Stimulated activated naive CD8-positive, alpha-beta T cell treated with anti-CD3 and anti-CD28 coated beads, Interleukin-15, Interleukin-2, amounts not matched to agents 100 ng/mL and 50 ng/mL, for 24 hours (primary cell): ENCODE data around the gene MSX2.

Experiments used
- H3K27ac Mint-ChIP-seq: one replicate; pipeline ENCODE4 v1.8.0; 2021; ENCODE audit warnings: mild to moderate bottlenecking, mixed read lengths
- H3K27me3 Mint-ChIP-seq: one replicate; pipeline ENCODE4 v1.8.0; 2021; ENCODE audit warnings: mixed read lengths
- H3K36me3 Mint-ChIP-seq: one replicate; pipeline ENCODE4 v1.8.0; 2021; ENCODE audit warnings: low read depth, mixed read lengths
- H3K4me1 Mint-ChIP-seq: one replicate; pipeline ENCODE4 v1.8.0; 2021; ENCODE audit warnings: low read depth, mixed read lengths
- H3K4me3 Mint-ChIP-seq: one replicate; pipeline ENCODE4 v1.8.0; 2021; ENCODE audit warnings: mild to moderate bottlenecking, mixed read lengths
- H3K9me3 Mint-ChIP-seq: one replicate; pipeline ENCODE4 v1.8.0; 2021; ENCODE audit warnings: mixed read lengths

The MSX2 gene

DNA sequence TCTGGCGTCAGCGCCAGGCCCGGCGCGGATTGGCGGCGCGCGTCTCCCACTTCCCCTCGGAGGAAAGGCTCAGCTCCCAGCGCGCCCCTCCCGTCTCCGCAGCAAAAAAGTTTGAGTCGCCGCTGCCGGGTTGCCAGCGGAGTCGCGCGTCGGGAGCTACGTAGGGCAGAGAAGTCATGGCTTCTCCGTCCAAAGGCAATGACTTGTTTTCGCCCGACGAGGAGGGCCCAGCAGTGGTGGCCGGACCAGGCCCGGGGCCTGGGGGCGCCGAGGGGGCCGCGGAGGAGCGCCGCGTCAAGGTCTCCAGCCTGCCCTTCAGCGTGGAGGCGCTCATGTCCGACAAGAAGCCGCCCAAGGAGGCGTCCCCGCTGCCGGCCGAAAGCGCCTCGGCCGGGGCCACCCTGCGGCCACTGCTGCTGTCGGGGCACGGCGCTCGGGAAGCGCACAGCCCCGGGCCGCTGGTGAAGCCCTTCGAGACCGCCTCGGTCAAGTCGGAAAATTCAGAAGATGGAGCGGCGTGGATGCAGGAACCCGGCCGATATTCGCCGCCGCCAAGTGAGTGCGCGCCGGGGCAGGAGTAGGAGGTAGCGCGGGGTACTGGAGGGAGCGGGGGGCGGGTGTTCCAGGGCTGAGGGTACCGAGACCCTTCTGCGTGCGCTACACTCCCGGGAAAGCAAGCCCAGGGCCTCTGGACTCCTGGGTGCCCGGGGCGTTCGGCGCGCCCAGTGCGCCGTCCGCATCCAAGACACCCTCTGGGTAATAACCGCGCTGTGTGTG is at the start of gene MSX2:
Gene MSX2, plus strand, starts transcription at position 99 of the 777 bp plus-strand sequence. Its CDS starts 78 bp downstream, at position 177.
- peaks cover 9% of the 10 kb centered on the region for H3K4me1 Mint-ChIP-seq
- H3K4me3 Mint-ChIP-seq, result peak within 1 kb of the TSS; percentile 62
- H3K9me3 Mint-ChIP-seq, result no peaks in the 10 kb centered on the region
- peaks cover 4% of the 10 kb centered on the region for H3K36me3 Mint-ChIP-seq
- H3K27me3 Mint-ChIP-seq, result peaks cover 91% of the 10 kb centered on the region
- H3K27ac Mint-ChIP-seq, result peak within 1 kb of the TSS; percentile 6

DNA sequence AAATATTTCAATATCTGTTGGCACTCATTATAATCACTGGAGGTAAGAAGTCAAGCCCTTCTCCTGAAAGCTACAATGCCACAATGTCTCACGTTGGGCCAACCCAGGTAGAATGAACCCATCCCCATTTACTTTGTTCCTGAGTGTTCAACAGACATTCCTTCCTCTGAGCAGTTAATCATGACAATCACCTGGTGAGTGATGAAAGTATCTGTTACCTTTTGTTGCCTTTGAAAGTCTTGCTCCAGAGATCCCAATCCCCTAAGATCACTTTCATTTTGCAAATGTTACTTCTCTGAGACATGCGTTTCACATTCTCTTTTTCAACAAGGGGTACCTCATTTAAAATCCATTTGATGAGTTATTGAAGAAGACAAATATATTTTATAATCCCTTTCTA is 49.3 kb upstream of the MSX2 start:
- no peaks in the 10 kb centered on the region for H3K4me1 Mint-ChIP-seq
- H3K36me3 Mint-ChIP-seq, result no peaks in the 10 kb centered on the region
- H3K27me3 Mint-ChIP-seq, result no peaks in the 10 kb centered on the region
- no peak overlapping the region for H3K27ac Mint-ChIP-seq
- peaks cover 8% of the 10 kb centered on the region for H3K9me3 Mint-ChIP-seq
- no peak overlapping the region for H3K4me3 Mint-ChIP-seq

DNA sequence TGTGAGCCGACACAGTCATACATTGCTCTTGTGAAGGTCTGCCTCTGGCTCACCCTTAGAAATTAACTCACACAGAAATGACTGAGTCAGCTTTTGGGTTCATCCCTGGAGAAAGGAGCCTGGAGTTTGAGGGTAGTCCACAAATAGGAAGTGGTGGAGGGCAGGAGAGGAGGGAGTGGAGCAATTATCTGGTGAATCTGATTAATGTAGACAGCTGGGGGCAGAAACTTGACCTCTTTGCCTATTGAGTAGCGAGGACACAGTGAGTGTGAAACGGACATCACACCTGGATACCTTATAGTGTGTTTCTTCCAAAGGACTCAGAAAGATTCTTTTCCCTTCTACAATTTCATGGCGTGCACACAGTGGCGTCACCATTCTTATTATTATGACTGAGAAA is 48.5 kb upstream of the MSX2 start:
- Mint-ChIP-seq H3K9me3 (peaks cover 8% of the 10 kb centered on the region), H3K27me3 (no peaks in the 10 kb centered on the region), H3K4me1 (no peaks in the 10 kb centered on the region), H3K4me3 (no peak overlapping the region), H3K27ac (no peak overlapping the region), H3K36me3 (no peaks in the 10 kb centered on the region)

DNA sequence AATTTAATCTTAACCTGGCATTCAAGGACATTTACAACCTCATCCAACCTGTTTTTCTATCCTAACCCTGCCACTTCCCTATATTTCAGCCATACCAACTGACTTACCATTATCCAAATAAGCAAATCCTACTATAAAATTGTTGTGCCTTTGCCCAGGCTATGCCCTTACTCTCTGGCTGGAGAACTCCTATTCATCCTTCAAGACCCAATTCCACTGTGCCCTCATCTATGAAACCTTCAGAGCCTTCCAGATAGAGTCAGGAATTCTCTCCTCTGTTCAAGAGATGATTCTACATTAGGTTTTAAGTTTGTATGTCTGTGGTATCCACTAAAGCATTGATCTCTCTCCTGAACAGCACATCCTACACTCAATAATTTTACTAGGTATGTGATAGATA is 46.3 kb upstream of the MSX2 start:
- H3K9me3 Mint-ChIP-seq, result peaks cover 8% of the 10 kb centered on the region
- H3K27me3 Mint-ChIP-seq, result no peaks in the 10 kb centered on the region
- H3K36me3 Mint-ChIP-seq, result no peaks in the 10 kb centered on the region
- H3K4me1 Mint-ChIP-seq, result no peaks in the 10 kb centered on the region
- no peak overlapping the region for H3K27ac Mint-ChIP-seq
- no peak overlapping the region for H3K4me3 Mint-ChIP-seq

DNA sequence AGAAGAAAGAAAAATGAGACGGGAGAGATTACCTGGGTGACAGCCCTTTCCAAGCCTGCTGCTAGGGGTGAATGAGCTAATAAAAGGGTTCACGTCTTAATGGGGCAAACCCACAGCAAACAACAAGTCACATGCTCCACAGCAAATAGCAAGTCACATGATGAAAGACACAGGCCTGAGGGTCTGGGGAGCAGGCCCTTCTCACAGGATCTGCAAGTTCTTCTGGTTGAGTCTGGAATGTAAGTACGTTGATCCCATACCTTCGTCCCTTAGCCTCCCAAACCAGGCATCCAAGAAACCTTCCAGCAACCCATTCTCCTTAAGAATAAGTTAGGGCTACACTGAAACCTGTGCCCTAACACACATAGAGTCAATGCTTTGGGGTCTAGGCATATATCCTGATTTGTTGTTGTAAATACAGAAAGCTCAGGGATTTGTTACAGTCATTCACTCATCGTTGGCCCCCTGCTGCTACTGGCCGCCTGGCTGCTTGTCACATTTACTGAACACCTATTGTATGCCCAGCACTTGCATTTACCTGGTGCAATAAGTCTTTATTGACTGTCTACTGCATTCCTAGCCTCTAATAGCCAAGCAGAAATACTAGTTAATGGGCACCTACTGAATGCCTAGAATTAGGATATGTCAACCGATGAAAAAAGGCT is 43.3 kb upstream of the MSX2 start:
- Mint-ChIP-seq H3K36me3 (no peaks in the 10 kb centered on the region), H3K27me3 (peaks cover 2% of the 10 kb centered on the region), H3K27ac (no peak overlapping the region), H3K9me3 (peaks cover 8% of the 10 kb centered on the region), H3K4me3 (no peak overlapping the region), H3K4me1 (no peaks in the 10 kb centered on the region)

DNA sequence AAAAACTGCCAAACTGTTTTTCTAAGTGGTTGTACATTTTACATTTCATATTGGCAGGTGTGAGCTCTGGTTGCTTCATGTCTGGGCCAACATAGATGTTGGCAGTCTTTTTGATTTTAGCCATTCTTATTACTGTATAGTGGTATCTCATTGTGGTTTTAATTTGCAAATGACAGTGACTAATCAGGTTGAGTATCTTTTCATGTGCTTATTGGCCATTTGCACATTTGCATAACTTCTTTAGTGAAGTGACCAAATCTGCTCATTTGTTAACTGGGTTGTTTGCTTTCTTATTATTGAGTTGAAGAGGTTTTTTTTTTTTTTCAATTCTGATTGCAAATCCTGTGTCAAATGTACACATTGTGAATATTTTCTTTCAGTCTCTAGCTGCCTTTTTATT is 36.9 kb upstream of the MSX2 start:
- peaks cover 4% of the 10 kb centered on the region for H3K4me1 Mint-ChIP-seq
- H3K27me3 Mint-ChIP-seq, result peaks cover 57% of the 10 kb centered on the region
- H3K27ac Mint-ChIP-seq, result no peak overlapping the region
- H3K36me3 Mint-ChIP-seq, result no peaks in the 10 kb centered on the region
- H3K9me3 Mint-ChIP-seq, result peaks cover 4% of the 10 kb centered on the region
- no peak overlapping the region for H3K4me3 Mint-ChIP-seq

DNA sequence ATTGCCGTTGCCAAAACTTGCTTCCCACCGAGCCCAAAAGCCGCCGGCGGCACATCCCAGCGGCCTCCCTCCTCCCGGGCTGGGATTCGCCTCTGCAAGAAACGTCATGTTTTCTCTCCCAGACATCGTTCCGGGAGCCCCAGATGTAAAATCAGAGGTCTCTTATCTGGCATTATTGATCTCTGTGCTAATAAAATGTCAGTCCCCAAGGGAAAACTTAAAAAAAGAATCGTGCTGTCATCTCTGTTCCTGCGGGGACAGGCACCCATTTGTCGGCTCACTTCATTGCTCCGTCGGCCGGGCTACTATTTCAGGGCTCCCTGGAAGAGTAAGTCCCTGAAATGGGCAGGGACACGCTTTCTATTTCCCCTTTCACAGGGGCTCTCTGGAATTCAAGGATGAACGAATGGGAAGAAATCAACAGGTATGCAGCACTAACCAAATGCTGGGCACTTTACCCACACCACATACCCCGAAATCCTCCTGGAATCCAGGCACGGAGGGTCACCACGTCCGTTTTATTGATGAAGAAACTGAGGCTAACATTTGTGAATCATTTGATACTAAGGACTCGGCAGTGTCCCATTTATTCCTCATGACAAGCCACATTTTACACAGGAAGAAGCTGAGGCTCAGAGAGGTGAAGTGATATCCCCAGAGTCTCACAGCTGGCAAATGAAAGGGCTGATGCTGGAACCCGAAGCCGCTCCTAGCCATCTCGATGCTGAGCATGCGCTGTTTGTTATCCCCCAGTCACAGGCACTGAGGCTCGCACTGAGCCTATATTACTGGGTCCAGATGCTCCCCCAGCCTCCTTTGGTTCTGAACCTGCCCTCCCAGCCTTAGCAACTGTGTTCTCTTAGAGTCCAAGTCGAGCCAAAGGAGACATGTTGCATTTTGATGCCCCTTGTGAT is 35.7 kb upstream of the MSX2 start:
- Mint-ChIP-seq H3K36me3 (no peaks in the 10 kb centered on the region), H3K9me3 (peaks cover 1% of the 10 kb centered on the region), H3K4me1 (peaks cover 10% of the 10 kb centered on the region), H3K27me3 (peaks cover 69% of the 10 kb centered on the region), H3K27ac (no peak overlapping the region), H3K4me3 (no peak overlapping the region)

DNA sequence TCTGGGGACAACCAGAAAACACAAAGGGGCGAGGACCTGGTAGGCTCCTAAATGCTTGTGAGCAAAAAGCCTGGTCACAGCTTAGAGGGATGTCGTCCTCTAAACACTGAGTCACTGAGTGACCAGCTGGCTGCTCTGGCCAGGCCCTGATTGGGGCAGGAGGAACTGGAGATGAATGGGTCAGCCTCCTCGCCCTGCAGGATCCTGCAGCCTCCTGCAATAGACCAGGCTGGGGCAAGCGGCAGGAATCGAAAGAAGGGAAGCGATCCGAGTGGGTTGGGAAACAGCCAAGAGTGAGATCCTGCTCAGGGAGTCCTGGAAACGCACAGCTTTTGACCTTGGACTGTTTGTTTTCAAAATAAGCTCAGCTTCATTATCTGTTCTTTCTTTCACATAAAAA is 34.1 kb upstream of the MSX2 start:
- peaks cover 10% of the 10 kb centered on the region for H3K4me1 Mint-ChIP-seq
- peaks cover 83% of the 10 kb centered on the region for H3K27me3 Mint-ChIP-seq
- no peaks in the 10 kb centered on the region for H3K36me3 Mint-ChIP-seq
- H3K27ac Mint-ChIP-seq, result no peak overlapping the region
- H3K4me3 Mint-ChIP-seq, result no peak overlapping the region
- no peaks in the 10 kb centered on the region for H3K9me3 Mint-ChIP-seq

DNA sequence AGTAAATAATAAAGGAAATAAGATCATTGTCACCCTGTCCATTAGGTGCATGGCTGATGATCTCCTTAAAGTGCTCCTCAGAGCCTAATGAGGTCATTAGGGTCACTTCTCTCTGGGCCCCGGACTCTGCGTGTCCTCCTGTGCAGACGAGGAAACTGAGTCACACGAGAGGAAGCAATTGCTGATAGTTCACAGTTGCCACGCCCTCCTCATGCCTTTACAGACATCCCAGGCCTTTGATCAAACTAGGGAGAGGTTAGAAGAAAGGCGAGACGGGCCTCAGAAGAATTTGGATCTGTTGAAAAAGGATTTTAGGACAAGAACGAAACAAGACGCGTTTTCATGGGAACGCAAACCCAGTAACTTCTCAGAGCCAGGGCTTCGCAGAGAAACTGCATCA is 32.0 kb upstream of the MSX2 start:
- Mint-ChIP-seq H3K36me3 (no peaks in the 10 kb centered on the region), H3K4me3 (no peak overlapping the region), H3K4me1 (peaks cover 10% of the 10 kb centered on the region), H3K27ac (no peak overlapping the region), H3K9me3 (no peaks in the 10 kb centered on the region), H3K27me3 (peaks cover 79% of the 10 kb centered on the region)

DNA sequence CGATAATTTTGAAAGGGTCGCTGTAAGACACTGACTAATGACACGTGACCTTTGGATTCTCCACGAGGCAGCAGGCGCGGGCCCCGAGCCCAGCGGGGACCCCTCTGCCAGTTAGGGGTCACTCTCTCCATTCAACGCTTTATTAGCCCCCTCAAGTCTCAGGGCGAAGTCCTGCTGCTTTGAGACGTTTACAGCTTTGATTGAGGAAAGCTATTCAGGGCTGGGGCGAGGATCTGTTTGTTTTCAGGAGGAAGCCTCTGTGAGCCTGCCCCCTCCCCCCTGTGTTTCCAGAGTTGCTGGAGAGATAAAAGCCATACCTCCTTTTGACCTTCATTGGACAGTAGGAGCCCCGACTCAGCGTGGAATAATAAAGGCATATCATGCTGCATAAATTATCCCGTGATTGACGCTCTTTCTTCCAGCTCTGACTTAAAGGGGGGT is 31.4 kb upstream of the MSX2 start:
- Mint-ChIP-seq H3K27me3 (peaks cover 74% of the 10 kb centered on the region), H3K4me1 (peaks cover 9% of the 10 kb centered on the region), H3K9me3 (no peaks in the 10 kb centered on the region), H3K4me3 (no peak overlapping the region), H3K27ac (no peak overlapping the region), H3K36me3 (no peaks in the 10 kb centered on the region)

DNA sequence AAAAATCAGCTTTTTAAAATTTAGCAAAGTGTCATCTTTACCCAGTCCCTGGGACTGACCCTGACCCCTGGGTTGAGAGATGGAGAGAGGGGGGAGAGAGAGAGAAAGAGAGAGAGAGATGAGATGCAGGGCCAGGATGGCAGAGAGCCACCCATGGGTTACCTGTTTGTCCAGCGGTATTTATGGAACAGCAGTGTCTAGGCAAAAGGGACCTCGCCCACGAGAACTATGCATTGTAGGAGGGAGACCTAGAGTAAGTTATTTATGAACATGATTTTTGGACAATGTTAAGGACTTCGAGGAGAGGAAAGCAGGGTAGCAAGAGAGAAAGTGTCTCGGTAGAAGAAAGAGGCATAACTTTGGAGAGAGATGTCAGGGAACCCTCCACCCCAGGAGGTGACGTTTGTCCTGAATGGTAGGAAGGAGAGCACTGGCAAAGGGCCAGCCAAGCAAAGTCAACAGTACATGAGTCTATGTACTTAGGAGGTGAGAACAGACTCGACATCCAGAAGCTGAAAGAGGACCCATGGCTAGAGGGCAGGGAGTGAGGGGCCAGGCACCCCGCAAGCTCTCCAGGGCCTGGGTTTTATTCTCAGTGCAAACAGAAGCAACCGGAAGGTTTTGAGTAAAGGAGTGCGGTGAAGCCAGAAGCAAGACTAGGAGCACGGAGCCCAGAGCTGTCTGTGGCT is 30.5 kb upstream of the MSX2 start:
- Mint-ChIP-seq H3K27ac (no peak overlapping the region), H3K27me3 (peaks cover 66% of the 10 kb centered on the region), H3K9me3 (no peaks in the 10 kb centered on the region), H3K36me3 (no peaks in the 10 kb centered on the region), H3K4me3 (no peak overlapping the region), H3K4me1 (peaks cover 6% of the 10 kb centered on the region)

DNA sequence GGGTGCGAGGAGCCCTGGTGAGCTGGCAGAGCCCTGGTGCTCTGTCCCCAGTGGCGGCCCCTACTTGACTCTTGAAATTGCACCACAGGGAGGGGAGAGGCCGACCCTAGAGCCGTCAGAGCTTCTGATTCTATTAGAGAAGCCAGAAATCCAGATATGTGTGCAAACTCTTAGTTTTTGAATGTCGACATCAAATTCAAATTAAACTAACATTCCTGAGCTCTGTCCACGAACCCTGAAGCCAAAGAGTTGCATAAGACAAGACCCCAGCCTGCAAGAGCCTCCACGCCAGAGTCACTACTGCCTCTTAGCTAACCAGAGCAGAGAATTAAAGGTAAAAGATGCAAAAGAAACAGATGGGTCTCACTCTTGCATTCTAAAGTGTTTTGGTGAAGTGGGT is 29.8 kb upstream of the MSX2 start:
- peaks cover 58% of the 10 kb centered on the region for H3K27me3 Mint-ChIP-seq
- H3K27ac Mint-ChIP-seq, result no peak overlapping the region
- H3K36me3 Mint-ChIP-seq, result no peaks in the 10 kb centered on the region
- H3K4me3 Mint-ChIP-seq, result no peak overlapping the region
- no peaks in the 10 kb centered on the region for H3K9me3 Mint-ChIP-seq
- peaks cover 6% of the 10 kb centered on the region for H3K4me1 Mint-ChIP-seq

DNA sequence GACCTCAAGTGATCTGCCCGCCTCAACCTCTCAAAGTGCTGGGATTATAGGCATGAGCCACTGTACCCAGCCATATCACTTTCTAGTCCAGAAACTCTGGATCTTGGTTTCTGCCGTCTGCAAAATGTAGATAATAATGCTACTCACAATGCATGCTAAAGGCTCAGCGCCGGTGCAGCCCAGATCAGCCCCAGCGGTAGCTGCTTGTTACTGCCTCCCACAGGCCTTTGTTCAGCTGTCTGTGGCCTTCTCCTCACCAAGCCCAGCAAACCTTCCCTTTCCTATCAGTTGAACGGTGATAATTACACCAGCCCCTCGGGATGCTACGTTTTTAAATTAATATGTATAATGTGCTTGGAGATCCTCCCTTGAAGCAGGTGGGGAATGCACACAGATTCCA is 26.2 kb upstream of the MSX2 start:
- H3K36me3 Mint-ChIP-seq, result no peaks in the 10 kb centered on the region
- H3K9me3 Mint-ChIP-seq, result no peaks in the 10 kb centered on the region
- no peak overlapping the region for H3K27ac Mint-ChIP-seq
- no peaks in the 10 kb centered on the region for H3K4me1 Mint-ChIP-seq
- peaks cover 32% of the 10 kb centered on the region for H3K27me3 Mint-ChIP-seq
- no peak overlapping the region for H3K4me3 Mint-ChIP-seq

DNA sequence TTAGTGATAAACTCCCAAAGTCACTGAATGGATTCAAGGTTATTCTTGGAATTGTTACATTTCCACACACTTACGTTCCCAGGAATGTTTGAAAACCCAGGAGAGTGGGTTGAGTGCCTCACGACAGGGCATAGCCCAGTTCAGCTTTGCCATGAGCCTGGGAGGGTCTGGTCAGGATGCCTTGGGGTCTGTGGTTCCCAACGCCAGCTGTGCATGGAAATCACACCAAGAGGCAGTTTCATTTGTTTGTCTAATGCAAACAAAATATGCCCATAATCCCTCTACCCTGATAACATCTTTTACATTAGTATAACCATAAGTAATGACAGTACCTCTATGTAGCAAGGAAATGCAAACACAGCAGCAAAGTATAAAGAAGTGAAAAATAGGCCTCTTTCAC is 25.3 kb upstream of the MSX2 start:
- Mint-ChIP-seq H3K4me3 (no peak overlapping the region), H3K9me3 (no peaks in the 10 kb centered on the region), H3K36me3 (no peaks in the 10 kb centered on the region), H3K27me3 (peaks cover 22% of the 10 kb centered on the region), H3K27ac (no peak overlapping the region), H3K4me1 (no peaks in the 10 kb centered on the region)
